GM19468 (cell line): ENCODE measurements around the gene SHC1.
A peak's percentile ranks its signal among the peaks of the same experiment; 100 is the strongest.
"Not testable (repeated sequence)": the region's sequence is repeated elsewhere in the genome, so short reads cannot be mapped to it uniquely, and the experiment has no call there.

Experiments used
- ATAC-seq: cut with Tn5 transposase; IDR thresholded peaks from one replicate; pipeline ENCODE4 v1.9.1; 2021; ENCODE audit warnings: mild to moderate bottlenecking, moderate library complexity, moderate number of reproducible peaks; ENCODE audit not compliant: unreplicated experiment; ENCODE audit errors: extremely low read depth

Gene SHC1

GRCh38 chr1:154996966-154997701 lies 26.6 kb upstream of the SHC1 start:
- ATAC-seq, result no peak

DNA sequence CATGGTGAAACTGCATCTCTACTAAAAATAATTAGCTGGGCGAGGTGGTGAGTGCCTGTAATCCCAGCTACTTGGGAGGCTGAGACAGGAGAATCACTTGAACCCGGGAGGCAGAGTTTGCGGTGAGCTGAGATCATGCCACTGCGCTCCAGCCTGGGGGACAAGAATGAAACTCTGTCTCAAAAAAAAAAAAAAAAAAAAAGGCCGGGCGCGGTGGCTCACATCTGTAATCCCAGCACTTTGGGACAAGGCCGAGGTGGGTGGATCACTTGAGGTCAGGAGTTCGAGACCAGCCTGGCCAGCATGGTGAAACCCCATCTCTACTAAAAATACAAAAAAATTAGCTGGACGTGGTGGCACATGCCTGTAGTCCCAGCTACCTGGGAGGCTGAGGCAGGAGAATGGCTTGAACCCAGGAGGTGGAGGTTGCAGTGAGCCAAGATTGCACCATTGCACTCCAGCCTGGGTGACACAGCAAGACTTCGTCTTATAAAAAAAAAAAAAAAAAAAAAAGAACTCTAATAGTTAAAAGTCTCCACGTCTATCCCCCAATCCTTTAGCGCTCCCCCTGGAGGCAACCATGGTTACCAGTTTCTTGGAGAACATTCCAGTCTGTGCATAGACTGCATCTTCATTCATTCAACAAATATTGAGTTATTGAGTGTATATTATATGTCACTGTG lies 24.9 kb upstream of the SHC1 start:
- ATAC-seq, result not testable (repeated sequence)

DNA sequence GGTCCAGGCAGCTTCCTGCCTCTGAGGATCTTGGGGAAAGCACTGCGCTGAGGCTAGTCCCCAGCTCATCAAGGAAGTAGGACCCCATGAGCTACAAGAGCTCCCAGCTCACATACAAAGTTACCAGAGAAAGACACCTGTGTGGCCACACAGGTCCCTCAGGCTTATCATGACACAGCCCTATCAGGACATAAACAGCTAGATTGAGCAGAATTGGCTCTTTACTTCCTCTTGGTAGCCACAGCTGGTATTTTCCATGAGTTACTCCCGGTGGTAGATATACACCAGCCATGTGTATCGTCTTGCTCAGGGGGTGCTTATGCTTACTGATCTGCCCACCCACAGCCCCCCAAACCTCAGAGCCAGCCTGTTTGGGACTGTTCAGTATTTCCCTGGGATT lies 24.0 kb upstream of the SHC1 start:
- no peak for ATAC-seq

DNA sequence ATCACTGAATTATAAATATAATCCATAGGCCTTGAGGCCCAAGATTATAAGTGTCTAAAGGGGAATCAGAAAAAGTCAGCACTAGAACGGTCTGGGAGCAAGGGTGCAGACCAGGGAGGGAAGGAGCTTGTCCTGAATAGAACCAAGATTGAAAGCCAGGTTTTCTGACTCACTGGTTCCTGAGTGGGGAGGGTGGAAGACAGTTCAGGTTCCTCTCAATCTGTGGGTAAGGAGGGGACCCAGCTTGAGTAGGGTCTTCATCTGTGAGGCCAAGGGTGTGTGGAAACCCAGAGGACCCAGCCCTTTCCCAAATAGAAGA lies 23.7 kb upstream of the SHC1 start:
- ATAC-seq, result no peak

- no peak for ATAC-seq
Measured at GRCh38 chr1:154993572-154994268, 23.2 kb upstream of the SHC1 start, which contains the start of gene LENEP. Gene LENEP, plus strand, starts transcription at chr1:154993586. Its CDS starts 22 bp downstream, at chr1:154993608.

DNA sequence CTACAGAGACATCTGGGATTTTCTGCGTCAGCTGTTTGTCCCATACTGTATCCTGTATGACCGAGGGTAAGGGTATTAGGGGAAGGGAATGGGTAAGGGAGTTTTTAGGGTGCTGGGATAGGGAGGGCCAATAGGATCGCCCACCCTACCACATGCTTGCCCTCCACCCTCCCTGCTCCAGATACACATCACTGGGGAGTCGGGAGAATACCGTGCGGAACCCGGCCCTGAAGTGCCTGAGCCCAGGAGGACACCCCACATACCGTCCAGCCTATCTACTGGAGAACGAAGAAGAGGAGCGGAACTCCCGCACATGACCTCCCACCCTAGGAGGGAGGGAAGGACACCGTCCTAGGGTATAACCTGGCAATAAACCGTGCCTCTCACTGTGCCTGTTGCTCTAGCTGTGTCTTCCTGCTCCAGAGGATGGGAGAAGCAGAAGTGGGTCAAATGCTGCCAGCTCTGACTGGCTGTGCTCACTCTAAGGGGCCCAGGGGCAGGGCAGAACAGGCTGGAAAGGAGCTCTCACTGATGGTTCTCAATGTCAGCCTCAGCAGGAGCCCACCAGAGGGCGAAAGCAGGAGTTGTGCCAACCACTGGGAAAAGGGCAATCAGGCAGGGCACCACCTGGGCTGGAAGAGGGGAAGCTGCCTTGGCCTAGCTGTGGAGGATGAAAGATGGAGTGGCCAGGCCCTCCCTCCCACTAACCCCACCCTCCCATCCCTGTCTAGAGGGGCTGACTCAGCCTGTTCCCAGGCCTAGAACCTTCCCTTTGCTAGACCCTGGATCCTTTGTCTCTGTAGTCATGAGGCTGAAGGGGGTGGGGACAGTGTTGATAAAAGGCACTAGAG lies 22.4 kb upstream of the SHC1 start:
- ATAC-seq, result no peak

- no peak for ATAC-seq
Measured at GRCh38 chr1:154990276-154990675, 19.7 kb upstream of the SHC1 start.

DNA sequence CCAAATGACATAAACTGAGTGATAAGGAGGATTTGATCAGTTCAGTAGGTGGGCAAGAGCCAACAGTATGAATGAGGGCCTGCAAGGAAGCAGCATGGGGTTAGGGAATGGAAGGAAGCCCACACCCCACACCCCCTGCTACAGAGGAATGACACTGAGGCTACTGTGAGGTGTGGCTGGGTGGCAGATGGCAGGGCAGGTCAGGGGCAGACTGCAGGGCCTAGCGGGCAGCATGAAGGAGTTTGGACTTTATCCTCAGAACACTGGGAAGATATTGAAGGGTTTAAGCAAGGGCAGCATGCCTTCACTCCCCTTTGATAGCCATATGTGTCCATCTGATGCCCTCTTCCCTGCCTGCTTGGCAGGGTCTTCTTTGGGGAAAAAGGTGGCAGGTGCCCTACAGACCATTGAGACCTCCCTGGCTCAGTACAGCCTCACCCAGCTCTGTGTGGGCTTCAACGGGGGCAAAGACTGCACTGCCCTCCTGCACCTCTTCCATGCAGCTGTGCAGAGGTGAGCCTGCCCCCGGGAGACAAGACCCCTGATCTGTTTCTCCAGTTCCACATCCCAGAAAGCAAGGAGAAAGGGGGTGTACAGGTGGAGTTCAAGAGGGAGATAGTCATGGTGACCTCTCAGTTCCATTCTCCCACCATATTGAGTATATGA lies 18.8 kb upstream of the SHC1 start:
- no peak for ATAC-seq

DNA sequence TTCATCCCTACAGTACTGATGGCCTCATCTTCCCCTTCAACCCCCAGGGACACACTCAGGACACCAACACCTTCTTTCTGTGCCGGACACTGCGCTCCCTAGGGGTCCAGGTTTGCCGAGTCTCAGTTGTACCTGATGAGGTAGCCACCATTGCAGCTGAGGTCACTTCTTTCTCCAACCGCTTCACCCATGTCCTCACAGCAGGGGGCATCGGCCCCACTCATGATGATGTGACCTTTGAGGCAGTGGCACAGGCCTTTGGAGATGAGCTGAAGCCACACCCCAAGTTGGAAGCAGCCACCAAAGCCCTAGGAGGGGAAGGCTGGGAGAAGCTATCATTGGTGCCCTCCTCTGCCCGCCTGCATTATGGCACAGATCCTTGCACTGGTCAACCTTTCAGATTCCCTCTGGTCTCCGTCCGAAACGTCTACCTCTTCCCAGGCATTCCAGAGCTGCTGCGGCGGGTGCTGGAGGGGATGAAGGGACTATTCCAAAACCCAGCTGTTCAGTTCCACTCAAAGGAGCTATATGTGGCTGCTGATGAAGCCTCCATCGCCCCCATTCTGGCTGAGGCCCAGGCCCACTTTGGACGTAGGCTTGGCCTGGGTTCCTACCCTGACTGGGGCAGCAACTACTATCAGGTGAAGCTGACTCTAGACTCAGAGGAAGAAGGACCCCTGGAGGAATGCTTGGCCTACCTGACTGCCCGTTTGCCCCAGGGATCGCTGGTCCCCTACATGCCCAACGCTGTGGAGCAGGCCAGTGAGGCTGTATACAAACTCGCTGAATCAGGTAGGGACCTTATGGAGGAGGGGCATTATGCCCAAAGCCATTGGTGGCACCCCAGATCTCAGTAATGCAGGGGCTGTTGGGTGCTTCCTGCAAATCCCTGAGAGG lies 17.8 kb upstream of the SHC1 start:
- ATAC-seq, result no peak

GRCh38 chr1:154987326-154987725 lies 16.8 kb upstream of the SHC1 start:
- ATAC-seq, result no peak

DNA sequence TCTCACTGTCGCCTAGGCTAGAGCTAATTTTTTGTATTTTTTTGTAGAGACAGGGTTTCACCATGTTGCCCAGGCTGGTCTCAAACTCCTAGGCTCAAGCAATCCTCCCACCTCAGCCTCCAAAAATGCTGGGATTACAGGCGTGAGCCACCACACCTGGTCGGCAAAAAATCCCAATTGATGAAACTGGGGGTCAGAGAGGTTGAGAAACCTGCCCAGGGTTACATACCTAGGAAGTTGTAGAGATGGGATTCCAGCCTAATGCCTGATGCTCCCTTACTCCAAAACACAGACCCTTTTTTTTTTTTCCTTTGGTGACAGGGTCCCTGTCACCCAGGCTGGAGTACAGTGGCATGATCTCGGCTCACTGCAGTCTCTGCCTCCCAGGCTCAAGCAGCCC lies 16.2 kb upstream of the SHC1 start:
- not testable (repeated sequence) for ATAC-seq

GRCh38 chr1:154983776-154984466 lies 13.4 kb upstream of the SHC1 start:
- no peak for ATAC-seq

GRCh38 chr1:154982897-154983648 lies 12.5 kb upstream of the SHC1 start, which contains the start of gene FLAD1:
Gene FLAD1, plus strand, starts transcription at chr1:154983344. Its CDS starts 351 bp downstream, at chr1:154983695.
- peak; percentile 91 for ATAC-seq

GRCh38 chr1:154982341-154982740 lies 11.8 kb upstream of the SHC1 start:
- no peak for ATAC-seq

- no peak for ATAC-seq
Measured at GRCh38 chr1:154978360-154978759, 7.8 kb upstream of the SHC1 start.

DNA sequence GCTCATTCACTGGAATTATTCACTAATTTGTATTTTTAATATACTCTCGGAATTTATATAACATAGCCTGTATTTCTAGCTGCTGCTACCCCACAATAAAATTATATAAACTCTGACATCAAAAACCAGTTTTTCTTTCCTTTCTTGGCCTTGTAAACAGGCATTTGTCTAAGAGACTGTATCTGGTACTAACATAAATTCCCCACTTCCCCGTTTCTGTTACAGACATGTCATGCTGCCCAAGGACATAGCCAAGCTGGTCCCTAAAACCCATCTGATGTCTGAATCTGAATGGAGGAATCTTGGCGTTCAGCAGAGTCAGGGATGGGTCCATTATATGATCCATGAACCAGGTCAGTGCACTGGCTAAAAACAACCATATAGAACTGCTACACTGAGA lies 7.2 kb upstream of the SHC1 start:
- not testable (repeated sequence) for ATAC-seq

GRCh38 chr1:154975409-154976059 lies 5.0 kb upstream of the SHC1 start:
- no peak for ATAC-seq
